ENCODE data around the gene CYFIP2. TPM values are rescaled to one million over a fixed set of nuclear protein-coding genes. Genes with fewer than 3 reads are reported as not detected.

CYFIP2 gene
- total RNA-seq, 1 experiment from 2014 or later, result 45.1 TPM

DNA sequence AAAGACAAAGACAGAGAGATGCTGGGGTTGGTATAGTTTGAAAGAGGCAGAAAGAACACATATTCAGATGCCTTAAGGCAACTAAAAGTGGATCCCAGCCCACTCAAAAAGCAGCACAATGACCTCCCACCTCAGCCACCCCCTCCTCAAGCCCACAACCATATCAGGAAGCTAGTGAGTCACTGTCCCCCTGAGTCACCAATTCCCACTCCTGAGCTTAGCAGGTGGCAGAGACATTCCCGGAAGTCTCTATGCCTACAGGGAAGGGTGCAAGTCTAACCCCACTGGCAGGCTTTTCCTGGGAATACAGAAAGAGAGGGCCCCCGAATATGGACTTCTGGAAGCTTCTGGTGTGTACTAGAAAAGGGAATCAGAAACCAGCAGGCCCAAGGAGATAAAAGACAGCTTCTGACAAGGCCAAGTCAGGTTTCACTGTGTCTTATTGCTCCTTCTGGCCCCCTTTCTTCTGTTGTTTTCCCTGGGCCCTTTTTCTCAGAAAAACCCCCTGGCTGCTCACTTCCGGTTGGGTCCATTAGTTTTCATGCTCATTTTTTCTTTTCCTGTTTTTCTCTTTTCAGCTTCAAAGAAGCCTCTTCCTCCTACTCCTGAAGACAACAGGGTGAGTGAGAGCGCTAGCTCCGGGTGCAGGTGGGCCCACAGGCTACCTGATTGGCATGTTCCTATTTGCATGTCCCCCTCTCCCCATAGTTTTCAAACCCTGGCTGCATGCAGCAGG, 48.5 kb upstream of the CYFIP2 start:
- Histone ChIP-seq H3K36me3 (ENCODE audit: control insufficient read depth in 1 of 2, insufficient read depth in 2 of 2, low read length in 2 of 2) (no peaks in the 10 kb centered on the region), H3K27me3 (ENCODE audit: insufficient read depth, low read length) (no peaks in the 10 kb centered on the region), H3K9ac (ENCODE audit: low read length) (no peak overlapping the region), H3K9me3 (ENCODE audit: control insufficient read depth in 1 of 2, insufficient read depth in 1 of 2, low read depth in 1 of 2, low read length in 2 of 2) (no peaks in the 10 kb centered on the region), H3K27ac (ENCODE audit: low read depth, low read length) (no peak overlapping the region), H3K79me2 (ENCODE audit: insufficient read depth, low read length) (no peaks in the 10 kb centered on the region), H3K9me2 (ENCODE audit: insufficient read depth) (no peaks in the 10 kb centered on the region), H3K4me1 (ENCODE audit: control insufficient read depth in 1 of 2, insufficient read depth in 2 of 2, low read length in 2 of 2) (peaks cover 0 to 3% of the 10 kb centered on the region in 2 experiments; a peak in 1 of 4 replicates), H2AFZ (ENCODE audit: low read depth, low read length, poor library complexity, severe bottlenecking) (no peak overlapping the region), H3K4me2 (ENCODE audit: low read length) (no peak overlapping the region), H3K4me3 (replicated peaks in 1 of 2; ENCODE audit: low read depth in 1 of 2, low read length in 2 of 2) (no peak overlapping the region), H4K20me1 (ENCODE audit: insufficient read depth) (no peaks in the 10 kb centered on the region)
- peak; percentile 34; the same call in 1 of the 2 replicates for TF ChIP-seq FOSL1 (IDR thresholded peaks at IDR 0.05; ENCODE audit: low read depth)
- 0 out of 2 replicates have a peak, but pooled peaks have one; percentile 10 for TF ChIP-seq SP1 (IDR thresholded peaks at IDR 0.05; ENCODE audit: low read depth)
- no peak for TF ChIP-seq YY1 (IDR thresholded peaks at IDR 0.05; ENCODE audit: extremely low read depth, insufficient replicate concordance, low read depth, low read length)
- 0 out of 2 replicates have a peak, but pooled peaks have one; percentile 38 for TF ChIP-seq SRF (IDR thresholded peaks at IDR 0.05; ENCODE audit: low read depth)
- BruUV-seq (replicated peaks), result no TSS peak
- intact Hi-C loops (cut with micrococcal nuclease), result no loop called here
- POLR2A ChIA-PET, result no interaction called here
- RAD21 ChIA-PET (ENCODE audit: low non-redundant PET in 1 of 2, low total read pairs in 2 of 2, uncharacterized antibody in 2 of 2, unreplicated experiment in 2 of 2), result no interaction called here
- DNase-seq (ENCODE audit: low read depth, low spot score) (no peak), ATAC-seq (no peak)
- CTCF ChIA-PET, result interaction anchor here (0.9 kb wide), 1 partner anchor 37 kb away, joined by 3 read pairs; no protein-coding TSS in a partner anchor

DNA sequence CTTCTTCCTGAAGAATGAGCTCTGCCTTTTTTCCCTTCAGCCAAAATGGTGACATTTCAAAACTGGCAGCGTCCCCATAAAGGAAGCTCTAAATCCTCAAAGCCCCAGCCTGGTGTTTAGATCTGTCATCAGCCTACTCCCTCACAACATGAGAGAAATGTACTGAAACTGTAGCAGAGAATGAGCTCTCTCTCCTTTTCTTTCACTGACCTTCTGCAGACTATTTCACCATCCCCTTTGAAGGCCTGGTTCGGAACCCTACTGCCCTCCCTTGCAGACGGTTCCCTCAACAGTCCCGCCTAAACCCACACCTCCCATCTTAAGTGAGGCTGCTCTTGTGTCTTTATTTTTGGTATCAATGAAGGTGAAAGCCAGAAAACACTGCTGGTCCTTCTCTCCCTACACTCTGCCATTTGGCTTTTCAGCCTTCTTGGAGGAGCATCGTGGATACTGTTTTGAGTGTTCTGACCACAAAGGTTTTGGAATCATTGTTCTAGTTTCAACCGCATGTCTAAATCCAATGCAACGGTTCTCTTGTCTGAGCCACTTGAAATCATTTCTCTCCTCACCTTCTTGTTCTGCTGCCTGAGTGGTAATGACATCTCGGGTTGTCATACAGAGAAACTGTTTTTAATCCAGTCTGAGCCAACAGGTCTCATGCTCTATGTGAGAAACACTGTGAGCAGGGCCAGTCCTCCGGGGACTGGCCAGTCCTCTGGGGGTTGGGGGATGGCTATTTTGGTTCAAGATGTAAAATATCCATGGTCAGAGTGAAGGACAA, 46.2 kb upstream of the CYFIP2 start:
- Histone ChIP-seq H3K9ac (ENCODE audit: low read length) (no peak overlapping the region), H3K4me1 (ENCODE audit: control insufficient read depth in 1 of 2, insufficient read depth in 2 of 2, low read length in 2 of 2) (peaks cover 0 to 3% of the 10 kb centered on the region in 2 experiments; a peak in 1 of 4 replicates), H4K20me1 (ENCODE audit: insufficient read depth) (no peaks in the 10 kb centered on the region), H3K36me3 (ENCODE audit: control insufficient read depth in 1 of 2, insufficient read depth in 2 of 2, low read length in 2 of 2) (no peaks in the 10 kb centered on the region), H3K27ac (ENCODE audit: low read depth, low read length) (no peak overlapping the region), H3K79me2 (ENCODE audit: insufficient read depth, low read length) (no peaks in the 10 kb centered on the region), H3K4me2 (ENCODE audit: low read length) (no peak overlapping the region), H3K4me3 (replicated peaks in 1 of 2; ENCODE audit: low read depth in 1 of 2, low read length in 2 of 2) (no peak overlapping the region), H2AFZ (ENCODE audit: low read depth, low read length, poor library complexity, severe bottlenecking) (no peak overlapping the region), H3K9me2 (ENCODE audit: insufficient read depth) (no peaks in the 10 kb centered on the region), H3K9me3 (ENCODE audit: control insufficient read depth in 1 of 2, insufficient read depth in 1 of 2, low read depth in 1 of 2, low read length in 2 of 2) (no peaks in the 10 kb centered on the region), H3K27me3 (ENCODE audit: insufficient read depth, low read length) (no peaks in the 10 kb centered on the region)
- DNase-seq (ENCODE audit: low read depth, low spot score) (no peak), ATAC-seq (no peak)
- ChIA-PET POLR2A (no interaction called here), RAD21 (ENCODE audit: low non-redundant PET in 1 of 2, low total read pairs in 2 of 2, uncharacterized antibody in 2 of 2, unreplicated experiment in 2 of 2) (no interaction called here), CTCF (no interaction called here)
- BruUV-seq (replicated peaks), result no TSS peak
- intact Hi-C loops (cut with micrococcal nuclease), result no loop called here
- no peak for TF ChIP-seq TCF7L2 (IDR thresholded peaks at IDR 0.05; ENCODE audit: borderline replicate concordance, extremely low read depth, insufficient read depth, insufficient read length)
- TF ChIP-seq POLR2A (IDR thresholded peaks at IDR 0.05; ENCODE audit: borderline replicate concordance, extremely low read depth, insufficient read depth, insufficient read length), result no peak
- TF ChIP-seq, protein P1, sequence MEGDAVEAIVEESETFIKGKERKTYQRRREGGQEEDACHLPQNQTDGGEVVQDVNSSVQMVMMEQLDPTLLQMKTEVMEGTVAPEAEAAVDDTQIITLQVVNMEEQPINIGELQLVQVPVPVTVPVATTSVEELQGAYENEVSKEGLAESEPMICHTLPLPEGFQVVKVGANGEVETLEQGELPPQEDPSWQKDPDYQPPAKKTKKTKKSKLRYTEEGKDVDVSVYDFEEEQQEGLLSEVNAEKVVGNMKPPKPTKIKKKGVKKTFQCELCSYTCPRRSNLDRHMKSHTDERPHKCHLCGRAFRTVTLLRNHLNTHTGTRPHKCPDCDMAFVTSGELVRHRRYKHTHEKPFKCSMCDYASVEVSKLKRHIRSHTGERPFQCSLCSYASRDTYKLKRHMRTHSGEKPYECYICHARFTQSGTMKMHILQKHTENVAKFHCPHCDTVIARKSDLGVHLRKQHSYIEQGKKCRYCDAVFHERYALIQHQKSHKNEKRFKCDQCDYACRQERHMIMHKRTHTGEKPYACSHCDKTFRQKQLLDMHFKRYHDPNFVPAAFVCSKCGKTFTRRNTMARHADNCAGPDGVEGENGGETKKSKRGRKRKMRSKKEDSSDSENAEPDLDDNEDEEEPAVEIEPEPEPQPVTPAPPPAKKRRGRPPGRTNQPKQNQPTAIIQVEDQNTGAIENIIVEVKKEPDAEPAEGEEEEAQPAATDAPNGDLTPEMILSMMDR (IDR thresholded peaks at IDR 0.05 in 2 of 3, conservative IDR thresholded peaks at IDR 0.05 in 1 of 3; ENCODE audit: borderline replicate concordance in 1 of 3, insufficient read depth in 1 of 3, low read depth in 2 of 3, low read length in 2 of 3), result no peak
- TF ChIP-seq RAD21 (IDR thresholded peaks at IDR 0.05; ENCODE audit: low read depth), result no peak
- no peak for TF ChIP-seq FOSL1 (IDR thresholded peaks at IDR 0.05; ENCODE audit: low read depth)
- TF ChIP-seq EZH2phosphoT487 (IDR thresholded peaks at IDR 0.05; ENCODE audit: borderline replicate concordance), result no peak
- no peak for TF ChIP-seq YY1 (IDR thresholded peaks at IDR 0.05; ENCODE audit: extremely low read depth, insufficient replicate concordance, low read depth, low read length)
- TF ChIP-seq, protein P2, sequence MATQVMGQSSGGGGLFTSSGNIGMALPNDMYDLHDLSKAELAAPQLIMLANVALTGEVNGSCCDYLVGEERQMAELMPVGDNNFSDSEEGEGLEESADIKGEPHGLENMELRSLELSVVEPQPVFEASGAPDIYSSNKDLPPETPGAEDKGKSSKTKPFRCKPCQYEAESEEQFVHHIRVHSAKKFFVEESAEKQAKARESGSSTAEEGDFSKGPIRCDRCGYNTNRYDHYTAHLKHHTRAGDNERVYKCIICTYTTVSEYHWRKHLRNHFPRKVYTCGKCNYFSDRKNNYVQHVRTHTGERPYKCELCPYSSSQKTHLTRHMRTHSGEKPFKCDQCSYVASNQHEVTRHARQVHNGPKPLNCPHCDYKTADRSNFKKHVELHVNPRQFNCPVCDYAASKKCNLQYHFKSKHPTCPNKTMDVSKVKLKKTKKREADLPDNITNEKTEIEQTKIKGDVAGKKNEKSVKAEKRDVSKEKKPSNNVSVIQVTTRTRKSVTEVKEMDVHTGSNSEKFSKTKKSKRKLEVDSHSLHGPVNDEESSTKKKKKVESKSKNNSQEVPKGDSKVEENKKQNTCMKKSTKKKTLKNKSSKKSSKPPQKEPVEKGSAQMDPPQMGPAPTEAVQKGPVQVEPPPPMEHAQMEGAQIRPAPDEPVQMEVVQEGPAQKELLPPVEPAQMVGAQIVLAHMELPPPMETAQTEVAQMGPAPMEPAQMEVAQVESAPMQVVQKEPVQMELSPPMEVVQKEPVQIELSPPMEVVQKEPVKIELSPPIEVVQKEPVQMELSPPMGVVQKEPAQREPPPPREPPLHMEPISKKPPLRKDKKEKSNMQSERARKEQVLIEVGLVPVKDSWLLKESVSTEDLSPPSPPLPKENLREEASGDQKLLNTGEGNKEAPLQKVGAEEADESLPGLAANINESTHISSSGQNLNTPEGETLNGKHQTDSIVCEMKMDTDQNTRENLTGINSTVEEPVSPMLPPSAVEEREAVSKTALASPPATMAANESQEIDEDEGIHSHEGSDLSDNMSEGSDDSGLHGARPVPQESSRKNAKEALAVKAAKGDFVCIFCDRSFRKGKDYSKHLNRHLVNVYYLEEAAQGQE (IDR thresholded peaks at IDR 0.05; ENCODE audit: low read depth), result no peak
- no peak for TF ChIP-seq ZNF274 (IDR thresholded peaks at IDR 0.05; ENCODE audit: low read depth, low read length)
- TF ChIP-seq EGR1 (IDR thresholded peaks at IDR 0.05; ENCODE audit: low read depth), result no peak

Measured in HCT116 (cell line).